GM23338 (cell line): ENCODE results near the gene ZNF318.
"Not testable (repeated sequence)": the region's sequence is repeated elsewhere in the genome, so short reads cannot be mapped to it uniquely, and the experiment has no call there.

Experiments used
- CREB1 ChIP-seq: fragments of 250-450 bp; sonication (Bioruptor Pico); IDR thresholded peaks from 2 replicates; pipeline ENCODE4 v1.5.0; 2020; ENCODE audit warnings: low read depth, mild to moderate bottlenecking, moderate library complexity
- EZH2 ChIP-seq: fragments of 200-600 bp; sonication (generic); IDR thresholded peaks from one replicate; pipeline ENCODE4 v1.8.0; 2017; ENCODE audit warnings: antibody characterized with exemption, mild to moderate bottlenecking, low read depth; ENCODE audit not compliant: unreplicated experiment
- EZH2phosphoT487 ChIP-seq: fragments of 200-600 bp; sonication (generic); IDR thresholded peaks from one replicate; pipeline ENCODE4 v1.8.1; 2018; ENCODE audit warnings: antibody characterized with exemption; ENCODE audit not compliant: unreplicated experiment
- JUNB ChIP-seq: IDR thresholded peaks from one replicate; pipeline ENCODE4 v1.6.1; 2016; ENCODE audit warnings: antibody characterized with exemption; ENCODE audit not compliant: unreplicated experiment
- POLR2AphosphoS5 ChIP-seq: IDR thresholded peaks from 2 replicates; pipeline ENCODE4 v1.6.1; 2016; ENCODE audit warnings: antibody characterized with exemption, low read depth
- STAT1 ChIP-seq: IDR thresholded peaks from one replicate; pipeline ENCODE4 v1.6.1; 2016; ENCODE audit warnings: antibody characterized with exemption; ENCODE audit not compliant: unreplicated experiment
- ZNF114 ChIP-seq: fragments of 250-450 bp; sonication (Bioruptor Pico); IDR thresholded peaks from 2 replicates; pipeline ENCODE4 v1.5.0; 2020; ENCODE audit warnings: mild to moderate bottlenecking, moderate library complexity
- ZNF331 ChIP-seq: fragments of 250-450 bp; sonication (Bioruptor Pico); IDR thresholded peaks from 2 replicates; pipeline ENCODE4 v1.5.0; 2020; ENCODE audit warnings: low read depth, mild to moderate bottlenecking, moderate library complexity
- TF ChIP-seq, protein P1 (sequence below), 2 experiments: fragments of 200-600 bp in 1 of 2; sonication (generic) in 1 of 2; conservative IDR thresholded peaks; 2 replicates each; pipeline versions ENCODE4 v1.5.1 to v1.6.1; 2016 to 2017; ENCODE audit warnings: antibody characterized with exemption in 2 of 2, low read depth in 2 of 2, mild to moderate bottlenecking in 2 of 2, moderate library complexity in 1 of 2
- TF ChIP-seq, protein P2 (sequence below): IDR thresholded peaks from one replicate; pipeline ENCODE4 v1.6.1; 2018; ENCODE audit warnings: antibody characterized with exemption; ENCODE audit not compliant: unreplicated experiment
- TF ChIP-seq, protein P3 (sequence below): fragments of 250-450 bp; sonication (Bioruptor Pico); IDR thresholded peaks from 2 replicates; pipeline ENCODE4 v1.5.0; 2020; ENCODE audit warnings: mild to moderate bottlenecking, moderate library complexity

DNA sequence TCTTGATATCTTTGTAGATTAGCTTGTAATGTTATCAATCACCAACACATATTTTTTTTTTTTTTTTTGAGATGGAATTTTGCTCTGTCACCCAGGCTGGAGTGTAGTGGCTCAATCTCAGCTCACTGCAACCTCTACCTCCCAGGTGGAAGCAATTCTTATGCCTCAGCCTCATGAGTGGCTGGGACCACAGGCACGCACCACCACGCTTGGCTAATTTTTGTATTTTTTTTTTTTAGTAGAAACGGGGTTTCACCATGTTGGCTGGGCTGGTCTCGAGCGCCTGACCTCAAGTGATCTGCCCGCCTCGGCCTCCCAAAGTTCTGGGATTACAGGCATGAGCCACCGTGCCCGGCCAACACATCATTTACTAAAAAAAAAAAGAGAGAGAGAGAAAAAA, 11.4 kb upstream of the ZNF318 start:
- TF ChIP-seq POLR2AphosphoS5, EZH2, STAT1, EZH2phosphoT487, ZNF331, JUNB, CREB1, ZNF114: not testable (repeated sequence)
- TF ChIP-seq, protein P1, sequence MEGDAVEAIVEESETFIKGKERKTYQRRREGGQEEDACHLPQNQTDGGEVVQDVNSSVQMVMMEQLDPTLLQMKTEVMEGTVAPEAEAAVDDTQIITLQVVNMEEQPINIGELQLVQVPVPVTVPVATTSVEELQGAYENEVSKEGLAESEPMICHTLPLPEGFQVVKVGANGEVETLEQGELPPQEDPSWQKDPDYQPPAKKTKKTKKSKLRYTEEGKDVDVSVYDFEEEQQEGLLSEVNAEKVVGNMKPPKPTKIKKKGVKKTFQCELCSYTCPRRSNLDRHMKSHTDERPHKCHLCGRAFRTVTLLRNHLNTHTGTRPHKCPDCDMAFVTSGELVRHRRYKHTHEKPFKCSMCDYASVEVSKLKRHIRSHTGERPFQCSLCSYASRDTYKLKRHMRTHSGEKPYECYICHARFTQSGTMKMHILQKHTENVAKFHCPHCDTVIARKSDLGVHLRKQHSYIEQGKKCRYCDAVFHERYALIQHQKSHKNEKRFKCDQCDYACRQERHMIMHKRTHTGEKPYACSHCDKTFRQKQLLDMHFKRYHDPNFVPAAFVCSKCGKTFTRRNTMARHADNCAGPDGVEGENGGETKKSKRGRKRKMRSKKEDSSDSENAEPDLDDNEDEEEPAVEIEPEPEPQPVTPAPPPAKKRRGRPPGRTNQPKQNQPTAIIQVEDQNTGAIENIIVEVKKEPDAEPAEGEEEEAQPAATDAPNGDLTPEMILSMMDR (conservative IDR thresholded peaks at IDR 0.05; ENCODE audit: low read depth in 2 of 2), result not testable (repeated sequence)
- TF ChIP-seq, protein P2, sequence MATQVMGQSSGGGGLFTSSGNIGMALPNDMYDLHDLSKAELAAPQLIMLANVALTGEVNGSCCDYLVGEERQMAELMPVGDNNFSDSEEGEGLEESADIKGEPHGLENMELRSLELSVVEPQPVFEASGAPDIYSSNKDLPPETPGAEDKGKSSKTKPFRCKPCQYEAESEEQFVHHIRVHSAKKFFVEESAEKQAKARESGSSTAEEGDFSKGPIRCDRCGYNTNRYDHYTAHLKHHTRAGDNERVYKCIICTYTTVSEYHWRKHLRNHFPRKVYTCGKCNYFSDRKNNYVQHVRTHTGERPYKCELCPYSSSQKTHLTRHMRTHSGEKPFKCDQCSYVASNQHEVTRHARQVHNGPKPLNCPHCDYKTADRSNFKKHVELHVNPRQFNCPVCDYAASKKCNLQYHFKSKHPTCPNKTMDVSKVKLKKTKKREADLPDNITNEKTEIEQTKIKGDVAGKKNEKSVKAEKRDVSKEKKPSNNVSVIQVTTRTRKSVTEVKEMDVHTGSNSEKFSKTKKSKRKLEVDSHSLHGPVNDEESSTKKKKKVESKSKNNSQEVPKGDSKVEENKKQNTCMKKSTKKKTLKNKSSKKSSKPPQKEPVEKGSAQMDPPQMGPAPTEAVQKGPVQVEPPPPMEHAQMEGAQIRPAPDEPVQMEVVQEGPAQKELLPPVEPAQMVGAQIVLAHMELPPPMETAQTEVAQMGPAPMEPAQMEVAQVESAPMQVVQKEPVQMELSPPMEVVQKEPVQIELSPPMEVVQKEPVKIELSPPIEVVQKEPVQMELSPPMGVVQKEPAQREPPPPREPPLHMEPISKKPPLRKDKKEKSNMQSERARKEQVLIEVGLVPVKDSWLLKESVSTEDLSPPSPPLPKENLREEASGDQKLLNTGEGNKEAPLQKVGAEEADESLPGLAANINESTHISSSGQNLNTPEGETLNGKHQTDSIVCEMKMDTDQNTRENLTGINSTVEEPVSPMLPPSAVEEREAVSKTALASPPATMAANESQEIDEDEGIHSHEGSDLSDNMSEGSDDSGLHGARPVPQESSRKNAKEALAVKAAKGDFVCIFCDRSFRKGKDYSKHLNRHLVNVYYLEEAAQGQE, result not testable (repeated sequence)
- TF ChIP-seq, protein P3, sequence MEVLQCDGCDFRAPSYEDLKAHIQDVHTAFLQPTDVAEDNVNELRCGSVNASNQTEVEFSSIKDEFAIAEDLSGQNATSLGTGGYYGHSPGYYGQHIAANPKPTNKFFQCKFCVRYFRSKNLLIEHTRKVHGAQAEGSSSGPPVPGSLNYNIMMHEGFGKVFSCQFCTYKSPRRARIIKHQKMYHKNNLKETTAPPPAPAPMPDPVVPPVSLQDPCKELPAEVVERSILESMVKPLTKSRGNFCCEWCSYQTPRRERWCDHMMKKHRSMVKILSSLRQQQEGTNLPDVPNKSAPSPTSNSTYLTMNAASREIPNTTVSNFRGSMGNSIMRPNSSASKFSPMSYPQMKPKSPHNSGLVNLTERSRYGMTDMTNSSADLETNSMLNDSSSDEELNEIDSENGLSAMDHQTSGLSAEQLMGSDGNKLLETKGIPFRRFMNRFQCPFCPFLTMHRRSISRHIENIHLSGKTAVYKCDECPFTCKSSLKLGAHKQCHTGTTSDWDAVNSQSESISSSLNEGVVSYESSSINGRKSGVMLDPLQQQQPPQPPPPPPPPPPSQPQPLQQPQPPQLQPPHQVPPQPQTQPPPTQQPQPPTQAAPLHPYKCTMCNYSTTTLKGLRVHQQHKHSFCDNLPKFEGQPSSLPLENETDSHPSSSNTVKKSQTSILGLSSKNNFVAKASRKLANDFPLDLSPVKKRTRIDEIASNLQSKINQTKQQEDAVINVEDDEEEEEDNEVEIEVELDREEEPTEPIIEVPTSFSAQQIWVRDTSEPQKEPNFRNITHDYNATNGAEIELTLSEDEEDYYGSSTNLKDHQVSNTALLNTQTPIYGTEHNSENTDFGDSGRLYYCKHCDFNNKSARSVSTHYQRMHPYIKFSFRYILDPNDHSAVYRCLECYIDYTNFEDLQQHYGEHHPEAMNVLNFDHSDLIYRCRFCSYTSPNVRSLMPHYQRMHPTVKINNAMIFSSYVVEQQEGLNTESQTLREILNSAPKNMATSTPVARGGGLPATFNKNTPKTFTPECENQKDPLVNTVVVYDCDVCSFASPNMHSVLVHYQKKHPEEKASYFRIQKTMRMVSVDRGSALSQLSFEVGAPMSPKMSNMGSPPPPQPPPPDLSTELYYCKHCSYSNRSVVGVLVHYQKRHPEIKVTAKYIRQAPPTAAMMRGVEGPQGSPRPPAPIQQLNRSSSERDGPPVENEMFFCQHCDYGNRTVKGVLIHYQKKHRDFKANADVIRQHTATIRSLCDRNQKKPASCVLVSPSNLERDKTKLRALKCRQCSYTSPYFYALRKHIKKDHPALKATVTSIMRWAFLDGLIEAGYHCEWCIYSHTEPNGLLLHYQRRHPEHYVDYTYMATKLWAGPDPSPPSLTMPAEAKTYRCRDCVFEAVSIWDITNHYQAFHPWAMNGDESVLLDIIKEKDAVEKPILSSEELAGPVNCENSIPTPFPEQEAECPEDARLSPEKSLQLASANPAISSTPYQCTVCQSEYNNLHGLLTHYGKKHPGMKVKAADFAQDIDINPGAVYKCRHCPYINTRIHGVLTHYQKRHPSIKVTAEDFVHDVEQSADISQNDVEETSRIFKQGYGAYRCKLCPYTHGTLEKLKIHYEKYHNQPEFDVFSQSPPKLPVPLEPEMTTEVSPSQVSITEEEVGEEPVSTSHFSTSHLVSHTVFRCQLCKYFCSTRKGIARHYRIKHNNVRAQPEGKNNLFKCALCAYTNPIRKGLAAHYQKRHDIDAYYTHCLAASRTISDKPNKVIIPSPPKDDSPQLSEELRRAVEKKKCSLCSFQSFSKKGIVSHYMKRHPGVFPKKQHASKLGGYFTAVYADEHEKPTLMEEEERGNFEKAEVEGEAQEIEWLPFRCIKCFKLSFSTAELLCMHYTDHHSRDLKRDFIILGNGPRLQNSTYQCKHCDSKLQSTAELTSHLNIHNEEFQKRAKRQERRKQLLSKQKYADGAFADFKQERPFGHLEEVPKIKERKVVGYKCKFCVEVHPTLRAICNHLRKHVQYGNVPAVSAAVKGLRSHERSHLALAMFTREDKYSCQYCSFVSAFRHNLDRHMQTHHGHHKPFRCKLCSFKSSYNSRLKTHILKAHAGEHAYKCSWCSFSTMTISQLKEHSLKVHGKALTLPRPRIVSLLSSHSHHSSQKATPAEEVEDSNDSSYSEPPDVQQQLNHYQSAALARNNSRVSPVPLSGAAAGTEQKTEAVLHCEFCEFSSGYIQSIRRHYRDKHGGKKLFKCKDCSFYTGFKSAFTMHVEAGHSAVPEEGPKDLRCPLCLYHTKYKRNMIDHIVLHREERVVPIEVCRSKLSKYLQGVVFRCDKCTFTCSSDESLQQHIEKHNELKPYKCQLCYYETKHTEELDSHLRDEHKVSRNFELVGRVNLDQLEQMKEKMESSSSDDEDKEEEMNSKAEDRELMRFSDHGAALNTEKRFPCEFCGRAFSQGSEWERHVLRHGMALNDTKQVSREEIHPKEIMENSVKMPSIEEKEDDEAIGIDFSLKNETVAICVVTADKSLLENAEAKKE (CRISPR knock-in tag), result not testable (repeated sequence)
